Neural progenitor cell (in vitro differentiated cells): ENCODE results near the gene ZBTB12.

ENCODE experiments used
- CTCF ChIP-seq: fragments of 200-600 bp; sonication (generic); IDR thresholded peaks from 2 replicates; pipeline ENCODE4 v1.5.1; 2017; ENCODE audit warnings: antibody characterized with exemption, mild to moderate bottlenecking
- EZH2 ChIP-seq: fragments of 200-600 bp; sonication (generic); IDR thresholded peaks from 2 replicates; pipeline ENCODE4 v1.6.1; 2017; ENCODE audit warnings: antibody characterized with exemption, mild to moderate bottlenecking, moderate library complexity
- EZH2phosphoT487 ChIP-seq: fragments of 200-600 bp; sonication (generic); IDR thresholded peaks from 2 replicates; pipeline ENCODE4 v1.6.1; 2017; ENCODE audit warnings: antibody characterized with exemption

GRCh38 chr6:31877125-31877650 is 24.7 kb downstream of the ZBTB12 start:
- no peak for TF ChIP-seq CTCF
- no peak for TF ChIP-seq EZH2phosphoT487
- TF ChIP-seq EZH2: no peak
